Measurements from ENCODE around the gene AKAP1. TPM values are rescaled to one million over a fixed set of nuclear protein-coding genes. Genes with fewer than 3 reads are reported as not detected.

The AKAP1 gene
- total RNA-seq, 2 donors from 2014 or later, result 11.6 to 18.5 TPM

- TF ChIP-seq CTCF (conservative IDR thresholded peaks at IDR 0.05), result no peak
- no peak for DNase-seq
- no peaks in the 10 kb centered on the region for H3K4me1 ChIP-seq (ENCODE audit: control insufficient read depth, insufficient read depth, low read length)
- no peak overlapping the region for H3K9ac ChIP-seq (ENCODE audit: extremely low read depth, low read length, poor library complexity, severe bottlenecking)
- no peaks in the 10 kb centered on the region for H3K36me3 ChIP-seq (ENCODE audit: control insufficient read depth, insufficient read depth, low read length)
- Mint-ChIP-seq H3K27ac (no peak overlapping the region), H3K36me3 (ENCODE audit: low read depth) (no peaks in the 10 kb centered on the region), H3K27me3 (ENCODE audit: insufficient read depth) (peaks cover 2% of the 10 kb centered on the region), H3K4me1 (no peaks in the 10 kb centered on the region), H3K9me3 (peaks cover 7% of the 10 kb centered on the region), H3K4me3 (no peak overlapping the region)
- H3K27ac ChIP-seq (ENCODE audit: low read depth, low read length), result no peak overlapping the region
- H3K4me3 ChIP-seq (ENCODE audit: low read length), result no peak overlapping the region
- whole genome bisulfite sequencing, 2 experiments (ENCODE audit: insufficient coverage in 1 of 2, insufficient read length in 1 of 2), result 61 to 79% methylated on average over 3 to 7 of the region's 7 CpGs
- H3K9me3 ChIP-seq (ENCODE audit: control insufficient read depth, low read length), result peaks cover 7% of the 10 kb centered on the region
- H3K27me3 ChIP-seq (ENCODE audit: control insufficient read depth, insufficient read depth, low read length, poor library complexity, severe bottlenecking), result no peaks in the 10 kb centered on the region
These were observed 59.5 kb downstream of the AKAP1 start for GRCh38 chr17:57144567-57144966.

GRCh38 chr17:57145347-57145746 lies 60.3 kb downstream of the AKAP1 start:
- 94% methylated on average over 5 of the region's 5 CpGs for WGBS, 2 experiments (ENCODE audit: insufficient coverage in 1 of 2, insufficient read length in 1 of 2)
- H3K9me3 Mint-ChIP-seq, result peaks cover 7% of the 10 kb centered on the region
- no peak for TF ChIP-seq CTCF (conservative IDR thresholded peaks at IDR 0.05)

GRCh38 chr17:57146273-57146672 lies 61.2 kb downstream of the AKAP1 start:
- Histone ChIP-seq H3K27me3 (ENCODE audit: control insufficient read depth, insufficient read depth, low read length, poor library complexity, severe bottlenecking) (no peaks in the 10 kb centered on the region), H3K36me3 (ENCODE audit: control insufficient read depth, insufficient read depth, low read length) (no peaks in the 10 kb centered on the region), H3K27ac (ENCODE audit: low read depth, low read length) (no peak overlapping the region), H3K4me1 (ENCODE audit: control insufficient read depth, insufficient read depth, low read length) (no peaks in the 10 kb centered on the region), H3K9ac (ENCODE audit: extremely low read depth, low read length, poor library complexity, severe bottlenecking) (no peak overlapping the region), H3K9me3 (ENCODE audit: control insufficient read depth, low read length) (peaks cover 7% of the 10 kb centered on the region), H3K4me3 (ENCODE audit: low read length) (no peak overlapping the region)
- no peak for TF ChIP-seq CTCF (conservative IDR thresholded peaks at IDR 0.05)
- peaks cover 8% of the 10 kb centered on the region for H3K9me3 Mint-ChIP-seq
- H3K27me3 Mint-ChIP-seq (ENCODE audit: insufficient read depth), result peaks cover 6% of the 10 kb centered on the region
- DNase-seq, result no peak
- no peaks in the 10 kb centered on the region for H3K4me1 Mint-ChIP-seq
- 95 to 100% methylated on average over 4 to 5 of the region's 5 CpGs for WGBS, 2 experiments (ENCODE audit: insufficient coverage in 1 of 2, insufficient read length in 1 of 2)
- H3K4me3 Mint-ChIP-seq, result no peak overlapping the region
- H3K36me3 Mint-ChIP-seq (ENCODE audit: low read depth), result no peaks in the 10 kb centered on the region
- no peak overlapping the region for H3K27ac Mint-ChIP-seq

More at GRCh38 chr17:57145347-57145746, 60.3 kb downstream of the AKAP1 start:
- Histone ChIP-seq H3K9me3 (ENCODE audit: control insufficient read depth, low read length) (peaks cover 7% of the 10 kb centered on the region), H3K4me1 (ENCODE audit: control insufficient read depth, insufficient read depth, low read length) (no peaks in the 10 kb centered on the region), H3K27me3 (ENCODE audit: control insufficient read depth, insufficient read depth, low read length, poor library complexity, severe bottlenecking) (no peaks in the 10 kb centered on the region), H3K4me3 (ENCODE audit: low read length) (no peak overlapping the region), H3K9ac (ENCODE audit: extremely low read depth, low read length, poor library complexity, severe bottlenecking) (no peak overlapping the region), H3K27ac (ENCODE audit: low read depth, low read length) (no peak overlapping the region), H3K36me3 (ENCODE audit: control insufficient read depth, insufficient read depth, low read length) (no peaks in the 10 kb centered on the region)
- no peaks in the 10 kb centered on the region for H3K36me3 Mint-ChIP-seq (ENCODE audit: low read depth)
- H3K4me1 Mint-ChIP-seq, result no peaks in the 10 kb centered on the region
- no peak for DNase-seq
- no peak overlapping the region for H3K4me3 Mint-ChIP-seq
- H3K27me3 Mint-ChIP-seq (ENCODE audit: insufficient read depth), result peaks cover 5% of the 10 kb centered on the region
- no peak overlapping the region for H3K27ac Mint-ChIP-seq

Data from endodermal cell (in vitro differentiated cells).